GDM1 (cell line): ENCODE data around the gene NBPF1.
"Not testable (repeated sequence)": the region's sequence is repeated elsewhere in the genome, so short reads cannot be mapped to it uniquely, and the experiment has no call there.

Source experiments
- DNase-seq: peaks from one replicate; lab custom pipeline; 2025; lab: John Stamatoyannopoulos, UW

NBPF1 gene

GRCh38 chr1:16512624-16513411, 100.5 kb downstream of the NBPF1 start:
- not testable (repeated sequence) for DNase-seq
